ENCODE results near the gene B3GAT1.

DNA sequence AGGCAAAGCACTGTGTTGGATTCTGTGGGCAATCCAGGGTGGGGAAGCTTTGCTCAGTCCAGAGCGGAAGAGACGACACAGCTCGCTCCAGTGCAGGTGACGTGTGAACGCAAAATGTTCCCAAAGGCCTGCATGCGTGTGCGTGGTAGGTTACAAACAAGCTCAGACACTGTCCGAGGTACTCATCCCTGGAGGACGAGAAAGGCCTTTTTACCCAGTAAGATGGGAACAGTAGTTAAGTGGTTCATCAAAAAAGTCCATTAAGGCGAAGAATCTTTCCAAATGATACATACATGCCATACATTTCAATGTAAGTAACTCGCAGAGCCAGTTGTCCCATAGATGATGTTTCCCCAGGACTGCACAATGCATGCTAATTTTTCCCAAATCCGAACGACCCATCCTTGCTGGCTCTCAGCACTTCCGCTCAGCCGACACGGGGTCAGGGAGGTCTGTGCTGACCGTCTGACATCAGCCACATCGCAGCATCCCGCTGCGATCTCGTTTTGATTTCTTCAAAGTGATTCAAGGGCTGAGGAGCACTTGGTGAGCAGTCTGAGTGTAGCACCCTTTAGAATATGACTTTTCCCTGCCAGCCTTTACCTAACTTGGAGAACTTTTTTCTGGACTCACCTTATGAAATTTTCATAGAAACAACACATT, 19.0 kb downstream of the B3GAT1 start:
- no peak for TF ChIP-seq RFX5 (IDR thresholded peaks at IDR 0.05; ENCODE audit: low read length)
- no peak for TF ChIP-seq POLR2AphosphoS5 (IDR thresholded peaks at IDR 0.05; ENCODE audit: low read depth, low read length)
- TF ChIP-seq TEAD4 (IDR thresholded peaks at IDR 0.05; ENCODE audit: borderline replicate concordance, insufficient read depth) = no peak
- TF ChIP-seq, protein P1, sequence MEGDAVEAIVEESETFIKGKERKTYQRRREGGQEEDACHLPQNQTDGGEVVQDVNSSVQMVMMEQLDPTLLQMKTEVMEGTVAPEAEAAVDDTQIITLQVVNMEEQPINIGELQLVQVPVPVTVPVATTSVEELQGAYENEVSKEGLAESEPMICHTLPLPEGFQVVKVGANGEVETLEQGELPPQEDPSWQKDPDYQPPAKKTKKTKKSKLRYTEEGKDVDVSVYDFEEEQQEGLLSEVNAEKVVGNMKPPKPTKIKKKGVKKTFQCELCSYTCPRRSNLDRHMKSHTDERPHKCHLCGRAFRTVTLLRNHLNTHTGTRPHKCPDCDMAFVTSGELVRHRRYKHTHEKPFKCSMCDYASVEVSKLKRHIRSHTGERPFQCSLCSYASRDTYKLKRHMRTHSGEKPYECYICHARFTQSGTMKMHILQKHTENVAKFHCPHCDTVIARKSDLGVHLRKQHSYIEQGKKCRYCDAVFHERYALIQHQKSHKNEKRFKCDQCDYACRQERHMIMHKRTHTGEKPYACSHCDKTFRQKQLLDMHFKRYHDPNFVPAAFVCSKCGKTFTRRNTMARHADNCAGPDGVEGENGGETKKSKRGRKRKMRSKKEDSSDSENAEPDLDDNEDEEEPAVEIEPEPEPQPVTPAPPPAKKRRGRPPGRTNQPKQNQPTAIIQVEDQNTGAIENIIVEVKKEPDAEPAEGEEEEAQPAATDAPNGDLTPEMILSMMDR (IDR thresholded peaks at IDR 0.05) = no peak
- no peak for TF ChIP-seq ELF1 (IDR thresholded peaks at IDR 0.05)
- no peak for TF ChIP-seq TCF12 (IDR thresholded peaks at IDR 0.05)
- no peak for TF ChIP-seq RCOR1 (IDR thresholded peaks at IDR 0.05; ENCODE audit: low read length)
- no peak for TF ChIP-seq MXI1 (IDR thresholded peaks at IDR 0.05; ENCODE audit: low read depth, low read length)

Measured in SK-N-SH (cell line).